ENCODE measurements around the gene MUC21.
A peak's percentile ranks its signal among the peaks of the same experiment; 100 is the strongest.
"Not testable (repeated sequence)": the region's sequence is repeated elsewhere in the genome, so short reads cannot be mapped to it uniquely, and the experiment has no call there.

The MUC21 gene

DNA sequence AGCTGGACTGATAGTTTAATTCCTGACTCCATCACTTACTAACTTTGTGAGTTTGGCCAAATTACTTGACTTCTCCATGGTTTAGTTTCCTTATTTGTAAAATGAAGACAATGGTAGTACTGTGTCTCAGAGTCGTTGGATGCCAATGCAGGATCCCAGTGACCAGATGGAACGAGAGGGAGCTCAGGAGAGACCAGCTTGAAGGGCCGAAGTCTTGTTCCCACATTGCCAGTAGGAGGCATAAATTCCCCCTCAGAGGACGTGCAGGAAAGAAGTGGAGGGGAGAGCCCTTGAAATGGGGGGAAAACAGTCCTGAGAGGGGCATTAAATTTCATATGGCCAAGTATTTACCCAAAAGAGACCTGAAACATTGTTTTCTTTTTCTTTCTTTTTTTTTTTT, 24.6 kb downstream of the MUC21 start:
- DNase-seq (ENCODE audit: low spot score) = no peak

DNA sequence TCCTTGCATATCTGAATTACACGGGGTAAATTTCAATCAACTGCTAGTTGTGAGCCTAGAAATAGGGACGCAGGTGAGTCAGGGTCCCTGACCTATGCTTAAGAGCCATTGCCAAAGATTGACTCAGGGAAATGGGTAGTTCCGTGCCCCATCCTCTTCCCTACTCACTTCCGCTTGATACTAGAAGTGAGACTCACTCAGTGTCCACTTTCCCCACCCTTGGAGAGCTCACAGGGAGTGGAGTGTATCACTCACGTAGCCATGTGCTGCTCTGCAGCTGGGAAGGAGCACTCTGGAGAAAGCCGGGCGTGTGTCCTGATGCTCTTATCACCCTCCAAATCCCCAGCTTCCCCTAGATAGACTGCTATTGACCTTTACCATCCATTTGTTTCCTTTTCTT, 26.2 kb downstream of the MUC21 start:
- no peak for DNase-seq (ENCODE audit: low spot score)

- peak; percentile 69 for DNase-seq (ENCODE audit: low spot score)
Measured at GRCh38 chr6:31010393-31011060, 27.0 kb downstream of the MUC21 start, which contains the start of gene MUC22. TSS of gene MUC22 (plus strand) at chr6:31010474. CDS start at chr6:31010707, 233 bp downstream.

DNA sequence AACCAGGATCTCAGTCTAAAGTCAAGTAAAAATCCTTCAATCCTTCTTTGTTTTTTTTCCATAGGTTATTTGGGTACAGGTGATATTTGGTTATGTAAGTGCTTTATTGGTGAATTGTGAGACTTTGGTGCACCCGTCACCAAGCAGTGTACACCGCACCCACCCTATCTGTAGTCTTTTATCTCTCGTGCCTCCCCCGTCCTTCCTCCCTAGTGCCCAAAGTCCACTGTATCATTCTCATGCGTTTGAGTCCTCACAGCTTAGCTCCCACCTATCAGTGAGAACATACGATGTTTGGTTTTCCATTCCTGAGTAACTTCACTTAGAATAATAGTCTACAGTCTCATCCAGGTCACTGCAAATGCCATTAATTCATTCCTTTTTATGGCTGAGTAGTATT, 27.6 kb downstream of the MUC21 start:
- DNase-seq (ENCODE audit: low spot score) = no peak

DNA sequence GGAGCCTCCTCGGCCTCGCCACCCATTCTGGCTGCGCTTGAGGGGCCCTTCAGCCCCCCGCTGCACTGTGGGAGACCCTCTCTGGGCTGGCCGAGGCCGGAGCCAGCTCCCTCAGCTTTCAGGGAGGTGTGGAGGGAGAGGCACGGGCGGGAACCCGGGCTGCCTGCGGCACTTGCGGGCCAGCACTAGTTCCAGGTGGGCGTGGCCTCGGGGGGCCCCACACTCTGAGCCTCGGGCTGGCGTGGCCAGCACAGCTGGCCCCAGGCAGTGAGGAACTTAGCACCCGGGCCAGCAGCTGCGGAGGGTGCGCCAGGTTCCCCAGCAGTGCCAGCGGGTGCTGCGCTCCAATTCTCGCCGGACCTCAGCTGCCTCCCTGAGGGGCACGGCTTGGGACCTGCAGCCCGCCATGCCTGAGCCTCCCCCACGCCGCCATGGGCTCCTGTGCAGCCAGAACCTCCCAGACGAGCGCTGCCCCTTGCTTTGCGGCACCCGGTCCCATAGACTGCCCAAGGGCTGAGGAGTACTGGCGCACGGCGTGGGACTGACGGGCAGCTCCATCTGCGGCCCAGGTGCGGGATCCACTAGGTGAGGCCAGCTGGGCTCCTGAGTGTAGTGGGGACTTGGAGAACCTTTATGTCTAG, 33.3 kb downstream of the MUC21 start:
- DNase-seq (ENCODE audit: low spot score) = no peak

- not testable (repeated sequence) for DNase-seq (ENCODE audit: low spot score)
Measured at GRCh38 chr6:31017436-31017835, 33.9 kb downstream of the MUC21 start.

DNA sequence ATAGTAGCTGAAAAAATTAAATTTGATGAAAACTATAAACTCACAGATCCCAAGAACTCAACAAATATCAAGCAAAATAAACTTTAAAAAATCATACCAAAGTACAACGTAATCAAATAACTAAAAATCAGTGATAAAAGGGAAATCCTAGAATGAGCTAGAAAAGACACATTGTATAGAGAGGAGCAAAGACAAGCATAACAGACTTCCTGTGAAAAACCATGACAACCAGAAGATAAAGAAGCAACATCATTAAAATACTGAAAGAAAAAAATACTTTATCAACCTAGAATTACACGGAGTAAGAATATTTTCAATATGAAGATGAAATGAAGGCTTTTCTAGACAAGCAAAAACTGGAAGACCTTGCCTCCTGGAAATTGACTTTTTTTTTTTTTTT, 36.5 kb downstream of the MUC21 start:
- no peak for DNase-seq (ENCODE audit: low spot score)

GRCh38 chr6:31020631-31021255, 37.2 kb downstream of the MUC21 start:
- not testable (repeated sequence) for DNase-seq (ENCODE audit: low spot score)

DNA sequence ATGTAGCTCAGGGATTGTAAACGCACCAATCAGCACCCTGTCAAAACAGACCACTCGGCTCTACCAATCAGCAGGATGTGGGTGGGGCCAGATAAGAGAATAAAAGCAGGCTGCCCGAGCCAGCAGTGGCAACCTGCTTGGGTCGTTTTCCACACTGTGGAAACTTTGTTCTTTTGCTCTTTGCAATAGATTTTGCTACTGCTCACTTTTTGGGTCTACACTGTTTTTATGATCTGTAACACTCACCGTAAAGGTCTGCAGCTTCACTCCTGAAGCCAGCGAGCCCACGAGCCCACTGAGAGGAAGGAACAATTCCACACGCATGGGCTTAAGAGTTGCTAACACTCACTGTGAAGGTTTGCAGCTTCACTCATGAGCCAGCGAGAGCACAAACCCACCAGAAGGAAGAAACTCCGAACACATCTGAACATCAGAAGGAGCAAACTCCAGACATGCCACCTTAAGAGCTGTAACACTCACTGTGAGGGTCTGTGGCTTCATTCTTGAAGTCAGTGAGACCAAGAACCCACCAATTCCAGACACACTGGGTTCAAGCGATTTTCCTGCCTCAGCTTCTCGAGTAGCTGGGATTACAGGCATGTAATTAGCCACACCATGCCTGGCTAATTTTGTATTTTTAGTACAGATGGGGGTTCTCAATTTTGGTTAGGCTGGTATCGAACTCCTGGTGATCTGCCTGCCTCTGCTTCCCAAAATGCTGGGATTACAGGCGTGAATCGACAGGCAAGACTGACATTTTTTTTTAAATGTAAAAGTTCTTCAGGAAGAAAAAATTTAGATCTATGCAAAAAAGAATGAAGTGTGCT, 38.4 kb downstream of the MUC21 start:
- DNase-seq (ENCODE audit: low spot score) = not testable (repeated sequence)

- no peak for DNase-seq (ENCODE audit: low spot score)
Measured at GRCh38 chr6:31025595-31025994, 42.1 kb downstream of the MUC21 start.

DNA sequence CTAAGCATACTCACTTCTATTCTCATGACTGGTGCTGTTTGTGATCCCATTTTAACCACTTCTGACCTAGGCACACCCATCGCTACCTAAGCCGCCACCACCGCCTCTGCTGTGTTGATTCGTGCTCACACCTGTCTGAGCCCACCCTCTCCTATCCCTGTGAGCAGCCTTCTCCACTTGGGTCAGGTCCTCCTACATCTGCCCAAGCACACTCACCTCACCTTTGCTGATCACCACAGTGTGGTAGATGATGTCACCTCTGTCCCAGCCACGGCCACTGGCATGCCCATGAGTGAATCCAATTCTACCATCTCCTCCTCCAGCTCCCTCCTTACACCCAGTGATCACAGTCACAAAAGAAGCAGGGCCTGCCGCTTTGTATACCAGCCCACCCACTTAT, 47.6 kb downstream of the MUC21 start:
- DNase-seq (ENCODE audit: low spot score) = no peak

DNA sequence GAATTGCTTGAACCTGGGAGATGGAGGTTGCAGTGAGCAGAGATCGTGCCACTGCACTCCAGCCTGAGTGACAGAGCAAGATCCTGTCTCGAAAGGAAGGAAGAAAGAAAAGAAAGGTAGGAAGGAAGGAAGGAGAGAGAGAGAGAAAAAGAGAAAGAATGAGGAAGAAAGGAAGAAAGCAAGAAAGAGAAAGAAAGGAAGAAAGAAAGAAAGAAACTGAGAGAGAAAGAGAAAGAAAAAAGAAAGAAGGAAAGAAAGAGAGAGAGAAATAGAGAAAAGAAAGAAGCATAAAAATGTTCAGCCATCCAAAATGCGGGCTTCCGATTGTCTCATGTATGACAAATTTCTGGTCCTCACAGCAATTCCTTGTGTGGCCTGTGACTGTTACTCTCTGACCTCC, 49.6 kb downstream of the MUC21 start:
- no peak for DNase-seq (ENCODE audit: low spot score)

GRCh38 chr6:31035862-31036497, 52.5 kb downstream of the MUC21 start:
- no peak for DNase-seq (ENCODE audit: low spot score)

GRCh38 chr6:31037169-31037568, 53.7 kb downstream of the MUC21 start:
- DNase-seq (ENCODE audit: low spot score) = no peak

DNA sequence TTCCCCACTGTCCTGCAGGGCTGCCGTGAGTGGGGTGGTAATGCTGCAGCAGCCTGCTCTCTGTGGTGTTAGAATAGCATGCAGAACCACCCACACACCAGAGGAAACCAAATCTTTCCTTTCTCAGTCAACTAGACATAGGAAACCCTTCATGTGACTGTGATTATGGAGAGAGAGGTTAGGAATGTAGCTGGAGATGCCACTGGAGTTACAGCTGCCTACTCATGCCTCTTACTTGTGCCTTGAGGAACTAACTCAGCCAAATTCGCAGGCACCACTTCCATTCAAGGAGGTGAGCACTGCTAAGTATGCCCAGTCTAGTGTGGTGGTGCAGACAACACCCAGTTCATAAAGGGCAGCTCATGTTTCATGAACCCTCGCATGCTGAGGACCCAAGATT, 54.2 kb downstream of the MUC21 start:
- DNase-seq (ENCODE audit: low spot score) = peak; percentile 65

GRCh38 chr6:31038559-31038958, 55.0 kb downstream of the MUC21 start:
- no peak for DNase-seq (ENCODE audit: low spot score)
